CD4-positive, alpha-beta T cell treated with Interleukin-15 for 1 hour (primary cell): ENCODE data around the gene NR5A2.

ENCODE experiments used
- DNase-seq: peaks from one replicate; pipeline ENCODE4 v3.0.0-alpha.2; 2020

Gene NR5A2

DNA sequence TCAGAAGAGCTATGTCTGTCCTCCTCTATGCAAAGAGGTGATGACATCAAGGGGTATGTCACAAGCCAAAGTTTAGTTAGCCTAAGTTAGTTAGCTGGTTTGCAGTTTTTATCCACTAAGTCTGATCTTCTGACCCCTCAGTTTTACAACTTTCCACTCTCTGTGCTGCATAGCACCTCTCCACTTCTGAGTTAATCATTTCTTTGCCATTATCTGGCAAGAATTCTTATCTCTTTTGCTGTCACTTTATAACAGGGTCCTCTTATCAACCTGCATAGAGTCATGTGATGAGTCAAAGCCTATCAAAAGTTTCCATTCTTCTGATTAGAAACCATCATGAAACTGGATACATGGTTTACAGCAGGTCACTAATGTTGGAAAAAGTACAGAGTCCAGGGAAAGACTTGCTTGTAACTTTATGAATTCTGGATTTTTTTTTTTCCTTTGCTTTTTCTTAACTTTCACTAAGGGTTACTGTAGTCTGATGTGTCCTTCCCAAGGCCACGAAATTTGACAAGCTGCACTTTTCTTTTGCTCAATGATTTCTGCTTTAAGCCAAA is at the start of gene NR5A2:
NR5A2 (plus strand) TSS at position 447 of the 560 bp plus-strand sequence. CDS start 138 bp downstream, outside the sequence.
- DNase-seq: no peak

DNA sequence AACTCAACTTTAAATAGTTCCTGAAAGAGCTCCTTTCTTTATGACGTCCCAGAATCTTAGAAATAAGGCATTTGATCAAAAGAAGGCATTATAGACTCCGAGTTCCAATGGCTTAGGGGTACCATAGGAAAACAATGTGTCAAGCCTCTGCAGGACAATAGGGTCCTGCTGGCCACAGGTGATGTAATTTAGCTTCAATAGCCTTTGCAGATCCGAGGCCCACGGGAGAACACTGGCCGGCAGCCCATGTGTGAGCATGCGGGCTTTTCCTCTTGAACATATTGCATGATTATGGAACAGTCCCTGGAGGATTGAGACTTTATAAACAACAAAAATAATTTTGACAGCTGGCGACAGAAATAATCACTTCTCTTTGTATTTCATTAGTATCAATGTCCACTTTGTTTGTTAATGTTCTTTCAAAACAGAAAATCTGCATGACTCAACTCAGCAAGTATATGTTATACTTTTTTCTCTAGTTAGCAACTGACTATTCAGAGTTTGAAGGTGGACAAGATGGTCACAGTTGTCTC is 49.0 kb upstream of the NR5A2 start:
- no peak for DNase-seq

DNA sequence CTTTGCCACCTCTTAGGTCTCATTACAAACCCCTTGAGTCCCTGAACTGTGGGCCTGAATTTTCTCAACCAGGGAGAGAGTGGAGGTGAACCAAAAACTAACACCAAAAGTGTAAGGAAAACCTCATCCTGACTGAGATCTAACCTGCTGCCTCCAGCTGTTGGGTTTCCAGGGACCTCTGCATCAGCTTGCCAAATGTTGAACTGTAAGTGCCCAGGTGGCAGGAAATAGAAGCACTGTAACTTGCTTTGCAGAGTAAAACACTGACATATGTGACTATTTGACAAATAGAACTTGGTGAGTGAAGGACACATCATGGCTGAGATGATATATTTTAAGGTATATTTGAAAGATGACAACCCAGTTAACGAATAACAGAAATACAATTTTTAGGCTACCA is 48.4 kb upstream of the NR5A2 start:
- no peak for DNase-seq

DNA sequence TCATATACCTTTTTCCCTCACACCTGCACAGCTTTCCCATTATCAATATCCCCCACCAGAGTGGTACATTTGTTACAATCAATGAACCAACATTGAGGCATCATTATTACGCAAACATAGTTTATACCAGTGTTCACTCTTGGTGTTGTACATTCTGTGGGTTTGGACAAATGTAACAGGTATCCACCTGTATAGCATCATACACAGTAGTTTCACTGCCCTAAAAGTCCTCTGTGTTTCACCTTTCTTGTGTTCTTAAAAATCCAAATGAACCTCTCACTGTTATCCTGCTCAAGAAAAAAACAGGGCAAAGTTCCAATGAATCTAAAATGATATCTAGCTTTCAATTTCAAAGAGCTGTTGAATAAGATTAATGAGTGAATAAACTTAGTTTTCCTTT is 45.9 kb upstream of the NR5A2 start:
- no peak for DNase-seq

DNA sequence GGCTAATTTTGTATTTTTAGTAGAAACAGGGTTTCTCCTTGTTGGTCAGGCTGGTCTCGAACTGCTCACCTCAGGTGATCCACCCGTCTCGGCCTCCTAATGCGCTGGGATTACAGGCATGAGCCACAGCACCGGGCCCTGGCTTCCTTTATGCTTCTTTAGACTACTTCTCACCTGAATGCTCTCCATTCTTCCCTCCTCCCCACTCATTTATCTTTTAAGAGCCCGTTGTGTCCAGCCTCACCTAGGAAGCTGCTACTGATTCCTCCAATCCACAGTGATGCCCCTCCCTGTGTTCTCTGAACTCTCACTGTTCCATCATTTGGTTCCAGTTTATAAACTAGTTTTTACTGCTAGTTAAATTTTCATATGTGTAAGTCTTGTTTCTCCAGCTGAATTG is 44.9 kb upstream of the NR5A2 start:
- no peak for DNase-seq

DNA sequence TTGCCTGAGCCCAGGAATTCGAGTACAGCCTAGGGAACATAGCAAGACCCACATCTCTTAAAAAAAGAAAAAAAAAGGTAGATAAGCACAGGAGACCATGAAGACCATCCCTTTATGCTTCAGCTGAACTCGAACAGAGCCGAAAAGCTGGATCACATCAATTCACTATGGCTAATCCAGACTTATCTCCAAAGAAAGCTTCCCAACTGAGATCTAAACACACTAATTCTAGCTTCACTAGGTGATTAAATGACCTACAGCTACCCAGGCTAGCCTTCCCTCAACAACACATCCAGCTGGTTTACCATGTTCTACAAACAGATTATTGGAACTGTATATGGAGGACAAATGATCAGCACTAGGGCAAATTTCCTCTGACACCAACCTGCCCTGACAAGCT is 44.0 kb upstream of the NR5A2 start:
- no peak for DNase-seq

DNA sequence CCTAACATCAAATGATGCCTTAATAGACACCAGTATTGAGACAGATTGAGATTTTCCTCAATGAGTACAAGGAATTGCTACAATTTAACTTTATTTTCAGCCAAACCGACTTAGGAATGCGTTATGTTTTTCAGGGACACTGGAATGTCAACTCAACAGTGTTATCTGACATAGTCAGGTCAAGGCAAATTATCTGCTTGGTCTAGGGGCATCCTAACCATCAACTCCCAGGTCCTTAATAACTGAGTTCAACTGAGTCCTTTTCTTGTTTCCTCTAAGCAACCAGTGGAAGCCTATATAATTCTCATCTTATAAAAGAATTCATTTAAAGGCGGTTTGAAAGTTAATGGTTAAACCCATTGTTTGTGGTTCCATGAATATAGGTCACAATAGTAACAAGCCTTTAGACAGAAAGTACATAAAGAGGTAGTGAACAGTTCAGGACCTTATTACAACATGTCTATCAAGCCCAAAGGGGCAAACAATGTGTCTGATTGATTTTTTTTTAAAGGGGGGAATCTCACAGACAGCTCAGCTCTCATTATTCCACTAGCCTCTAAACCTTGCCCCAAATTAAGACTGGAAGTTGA is 32.3 kb upstream of the NR5A2 start:
- no peak for DNase-seq

DNA sequence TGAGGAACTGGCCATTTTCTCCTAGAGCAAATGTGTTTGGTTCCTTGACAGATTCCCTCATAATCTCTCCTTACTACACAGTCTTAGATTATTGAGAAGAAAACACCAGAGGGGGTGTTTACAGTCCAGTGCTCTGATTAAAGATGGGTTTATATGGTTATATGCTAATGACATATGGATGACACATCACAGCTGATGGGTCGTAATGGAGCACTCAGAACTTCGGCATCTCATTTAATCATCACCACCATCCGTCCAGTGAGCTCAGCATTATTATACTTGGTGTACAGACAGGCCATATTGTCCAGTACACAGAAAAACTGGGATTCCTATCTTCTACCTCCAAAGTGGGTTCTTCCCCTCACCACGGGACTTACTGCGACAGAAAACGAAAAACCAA is 22.3 kb upstream of the NR5A2 start:
- DNase-seq: no peak

DNA sequence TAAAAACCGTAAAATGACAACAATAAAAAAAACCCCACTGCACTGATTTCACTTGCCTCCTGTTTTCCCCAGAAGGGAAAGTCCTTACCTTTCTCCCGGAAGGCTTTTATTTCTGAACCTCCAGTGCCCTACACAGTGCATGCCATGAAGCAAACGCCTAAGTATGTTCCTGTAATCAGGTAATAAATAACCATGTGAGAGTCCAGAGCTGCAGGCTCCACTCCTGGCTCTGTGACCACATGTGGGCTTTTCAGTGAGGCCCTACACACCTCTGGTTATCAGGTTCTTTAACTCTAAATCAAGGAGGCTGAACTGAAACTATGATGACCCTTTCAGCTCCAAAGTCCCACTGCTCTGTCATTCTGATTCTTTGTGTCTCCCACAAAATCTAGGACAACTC is 20.8 kb upstream of the NR5A2 start:
- DNase-seq: no peak

DNA sequence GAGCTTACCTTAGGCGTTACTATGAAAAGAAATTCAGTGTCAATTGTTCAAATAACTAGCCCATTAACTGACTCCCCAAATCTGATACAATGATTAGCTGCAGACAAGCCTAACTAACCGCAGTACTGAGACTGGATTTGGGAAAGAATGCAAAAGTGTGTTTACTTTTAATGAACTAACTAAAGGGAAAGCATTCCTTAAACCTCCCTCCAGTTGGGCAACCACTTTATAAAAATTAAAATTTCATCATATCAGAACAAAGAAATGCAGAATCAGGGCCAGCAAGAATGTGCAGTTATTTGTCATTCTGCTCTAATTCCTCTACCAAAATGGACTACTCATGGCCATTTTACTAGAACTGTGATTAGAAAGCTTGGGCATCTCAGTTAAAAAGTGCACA is 11.7 kb upstream of the NR5A2 start:
- DNase-seq: no peak

DNA sequence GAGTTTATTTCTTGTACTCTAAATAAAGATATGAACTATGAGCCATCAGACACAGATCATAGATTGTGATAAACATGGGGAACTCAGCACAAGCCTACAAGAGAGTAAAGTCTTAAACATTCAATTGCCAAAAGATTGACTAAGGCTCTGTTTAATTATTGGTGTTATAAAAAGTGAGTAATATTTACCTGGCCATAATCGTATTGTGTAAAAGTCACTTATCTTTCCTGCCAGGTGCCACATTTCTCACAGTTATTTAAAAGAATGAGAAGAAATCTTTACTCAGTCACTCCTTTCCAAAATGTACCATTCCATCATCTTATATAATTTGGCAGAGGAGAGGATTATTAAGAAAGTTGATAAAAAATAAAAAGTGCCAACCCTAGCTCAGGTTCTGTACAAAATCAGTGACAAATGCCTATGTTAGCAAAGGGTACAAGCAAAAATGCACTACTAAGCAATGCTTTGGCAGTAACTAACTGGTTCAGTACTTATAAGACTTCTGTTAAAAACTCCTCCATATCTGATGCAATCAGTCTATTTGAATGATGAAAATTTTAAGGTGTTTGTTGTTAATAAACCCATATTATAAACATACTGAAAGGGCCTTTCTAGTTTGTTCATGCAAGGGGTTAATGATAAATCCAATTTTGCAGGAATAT is 5.8 kb upstream of the NR5A2 start:
- DNase-seq: no peak

DNA sequence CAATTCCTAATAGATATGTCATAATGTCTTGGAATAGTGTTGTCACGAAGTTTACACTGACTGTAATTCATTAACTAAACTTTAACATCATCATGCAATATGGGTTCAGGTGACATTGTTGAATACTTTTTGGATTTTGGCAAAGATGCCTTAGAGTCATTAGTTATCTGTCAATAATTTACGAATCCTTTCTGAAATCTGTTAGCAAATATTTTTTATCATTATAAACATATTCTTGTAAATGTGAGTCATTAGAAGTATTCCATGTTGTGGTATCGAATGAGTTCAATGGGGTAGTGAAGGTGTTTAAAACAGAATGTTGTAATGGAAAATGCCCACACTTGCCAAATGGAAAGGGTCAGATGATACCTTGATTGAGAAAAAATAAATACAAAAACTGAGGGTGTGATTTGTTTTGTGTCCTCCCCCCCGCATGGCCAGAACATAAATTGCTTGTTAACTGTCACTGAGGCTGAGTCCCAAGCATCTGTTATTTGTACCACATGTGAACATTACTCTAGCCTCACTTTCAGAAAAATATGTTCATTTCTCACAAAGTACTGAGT is 5.2 kb upstream of the NR5A2 start:
- no peak for DNase-seq

DNA sequence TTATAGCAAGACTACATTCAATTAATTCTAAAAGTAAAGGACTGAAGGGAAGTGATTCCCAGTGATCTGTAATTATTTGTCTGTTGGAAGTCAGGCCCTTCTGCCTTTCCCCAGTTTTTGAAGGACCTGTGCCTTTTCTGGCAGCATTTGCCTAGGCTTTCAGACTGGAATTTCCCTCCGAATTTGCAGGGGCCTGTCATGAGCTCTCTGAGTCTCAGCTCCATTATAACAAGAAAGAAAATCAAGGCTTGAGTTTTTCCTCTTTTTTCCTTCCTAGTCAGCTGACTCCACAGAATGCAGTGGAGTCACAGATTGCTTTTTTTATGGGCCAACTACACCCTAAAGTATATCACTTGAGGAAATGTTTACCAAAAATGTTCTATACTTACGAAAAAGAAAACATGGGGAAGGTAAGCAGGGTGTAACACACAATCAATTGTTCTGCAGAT is 1.1 kb downstream of the NR5A2 start:
- DNase-seq: no peak

DNA sequence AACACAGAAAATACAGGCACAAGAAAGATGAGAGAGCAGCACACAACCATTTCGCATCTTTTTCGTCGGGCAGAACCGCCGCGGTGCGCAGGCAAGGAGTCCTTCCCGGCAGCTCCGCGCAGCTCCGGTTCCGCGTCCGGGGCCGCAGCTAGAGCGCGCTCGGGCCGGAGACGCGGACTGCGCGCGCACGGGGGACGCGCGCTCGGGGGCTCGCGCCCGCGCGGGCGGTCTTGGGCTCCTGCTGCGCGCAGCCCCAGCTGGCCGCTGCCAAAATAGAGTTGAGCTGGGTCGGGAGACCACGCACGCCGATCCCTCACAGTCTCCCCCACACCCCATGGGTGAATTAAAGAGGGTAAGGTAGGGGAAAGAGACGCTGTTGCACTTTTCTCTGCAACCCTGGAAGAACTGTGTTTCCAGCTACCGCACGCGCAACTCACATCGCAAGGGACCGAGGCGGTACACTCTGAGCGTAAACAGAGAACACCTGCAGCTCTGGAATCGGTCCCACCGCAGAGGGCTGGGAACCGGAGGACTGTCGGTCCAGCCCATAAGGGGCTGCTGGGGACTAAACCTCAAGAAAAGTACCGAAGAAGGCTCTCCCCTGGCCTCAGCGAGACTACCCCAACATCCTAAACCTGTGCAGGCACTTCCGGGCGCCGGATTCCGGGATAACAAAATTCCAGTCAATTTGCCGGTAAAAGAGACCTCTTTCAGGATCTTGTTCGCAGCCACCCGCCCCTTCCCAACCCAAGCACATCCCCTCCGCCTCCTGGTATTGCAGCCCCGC is 1.7 kb downstream of the NR5A2 start:
- no peak for DNase-seq

DNA sequence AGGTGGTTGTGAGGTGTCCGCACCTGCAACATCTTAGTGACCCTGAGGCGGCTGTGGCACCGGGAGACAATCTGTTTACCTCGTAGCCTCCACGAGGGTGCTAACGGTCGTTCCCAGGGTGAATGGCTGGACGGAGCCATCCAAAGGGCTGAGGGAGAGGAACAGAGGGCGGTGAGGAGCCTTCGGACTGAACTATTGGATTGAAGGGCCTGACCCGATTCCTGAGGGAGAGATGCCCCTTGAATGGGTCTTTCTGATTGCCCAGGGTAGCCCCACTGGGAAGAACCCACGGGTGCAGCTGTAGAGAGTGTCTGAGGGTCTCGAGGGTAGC is 2.3 kb downstream of the NR5A2 start:
- no peak for DNase-seq

DNA sequence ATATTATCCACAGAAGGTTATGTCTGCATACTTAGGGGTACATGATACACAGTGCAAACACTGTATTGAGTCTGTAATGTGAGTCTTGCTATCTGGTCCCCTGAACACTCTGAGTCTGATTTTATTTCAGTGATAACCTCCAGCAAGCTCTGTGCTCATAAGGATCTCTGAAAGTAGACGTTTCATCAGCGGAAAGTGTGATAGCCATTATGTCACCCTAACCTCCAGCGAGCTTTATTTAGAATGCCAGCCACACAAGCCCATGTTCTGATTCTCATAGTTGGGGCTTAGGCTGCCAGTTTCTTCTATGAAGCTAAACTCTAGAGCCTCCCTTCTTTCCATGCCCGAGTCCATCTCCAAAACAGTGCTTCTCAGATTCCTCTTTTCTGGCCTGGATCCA is 3.3 kb downstream of the NR5A2 start:
- no peak for DNase-seq

DNA sequence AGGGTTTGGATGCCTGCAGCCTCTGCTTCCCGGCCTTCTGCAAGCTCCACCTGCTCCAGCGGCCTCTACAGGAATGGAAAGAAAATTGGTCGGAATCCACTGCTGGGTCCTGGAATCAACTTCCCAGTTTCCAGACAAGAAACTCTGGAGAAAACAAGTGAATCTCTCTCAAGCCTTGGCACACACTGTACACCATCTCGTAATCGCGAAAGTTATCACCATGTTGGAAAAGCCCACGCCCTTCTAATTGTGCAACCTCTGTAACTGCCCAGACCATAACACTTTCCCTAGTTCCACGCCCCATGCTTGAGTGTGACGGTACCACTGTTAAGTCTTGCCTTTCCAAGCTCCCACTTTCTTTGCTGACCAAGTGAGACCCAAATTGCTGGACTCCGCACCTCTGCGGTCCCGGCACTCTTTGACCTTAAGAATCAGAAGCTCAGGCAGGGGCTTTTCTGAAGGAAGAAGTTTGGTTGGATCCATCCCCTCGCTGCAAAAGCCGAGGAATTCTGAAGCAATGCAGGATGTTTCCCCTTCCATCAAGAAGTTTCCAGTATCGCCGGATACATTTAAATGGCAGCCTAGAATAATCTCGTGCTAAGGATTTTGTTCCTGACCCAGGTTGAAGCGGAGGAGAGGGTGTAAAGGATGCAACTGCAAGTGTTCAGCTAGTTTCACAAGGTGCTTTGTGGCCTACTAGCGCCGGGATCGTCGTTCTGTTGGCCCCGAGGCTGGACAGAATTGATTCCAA is 6.2 kb downstream of the NR5A2 start:
- DNase-seq: no peak

DNA sequence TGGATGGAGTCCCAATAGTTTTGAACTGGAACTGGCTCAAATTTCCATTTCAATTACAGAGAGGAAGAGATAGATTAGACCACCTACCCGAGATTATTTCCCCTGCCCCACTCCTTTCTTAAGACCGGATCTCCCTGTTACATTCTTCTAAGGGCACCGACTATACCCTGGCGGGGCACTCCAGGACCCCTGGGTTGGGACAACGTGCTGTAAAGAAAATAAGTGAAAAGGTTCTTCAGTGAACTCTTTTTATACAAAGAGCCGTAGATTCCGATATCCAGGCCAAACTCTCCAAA is 6.7 kb downstream of the NR5A2 start:
- no peak for DNase-seq

DNA sequence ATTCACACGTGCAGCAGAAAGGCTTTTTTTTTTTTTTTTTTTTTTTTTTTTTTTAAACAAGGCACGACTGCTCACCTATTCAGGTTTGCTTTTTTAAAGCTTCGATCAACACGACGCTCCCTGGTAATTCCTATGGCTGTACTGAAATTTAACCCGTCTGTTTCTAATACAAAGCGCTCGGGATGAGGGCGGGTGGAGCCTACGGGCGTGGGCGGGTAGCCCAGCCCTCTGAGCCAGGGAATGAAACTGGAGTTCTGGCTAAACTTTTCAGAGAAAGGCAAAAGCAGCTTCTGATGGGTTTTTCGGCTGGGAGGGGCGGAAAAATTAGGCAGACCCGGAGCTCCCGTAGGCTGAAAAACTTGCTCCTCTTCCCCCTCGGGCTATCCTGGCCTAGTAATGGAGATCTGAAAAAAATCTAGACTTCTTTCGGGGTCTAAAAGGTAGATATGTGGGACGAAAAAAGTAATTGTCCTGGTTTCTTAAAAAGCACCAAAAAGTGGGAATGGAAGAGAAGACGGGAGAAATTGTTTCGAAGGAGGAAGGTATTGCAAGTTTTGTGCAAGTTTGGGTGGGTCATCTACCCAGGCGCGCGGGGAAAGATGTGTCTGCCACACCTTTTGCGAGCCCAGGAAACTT is 7.4 kb downstream of the NR5A2 start:
- no peak for DNase-seq

DNA sequence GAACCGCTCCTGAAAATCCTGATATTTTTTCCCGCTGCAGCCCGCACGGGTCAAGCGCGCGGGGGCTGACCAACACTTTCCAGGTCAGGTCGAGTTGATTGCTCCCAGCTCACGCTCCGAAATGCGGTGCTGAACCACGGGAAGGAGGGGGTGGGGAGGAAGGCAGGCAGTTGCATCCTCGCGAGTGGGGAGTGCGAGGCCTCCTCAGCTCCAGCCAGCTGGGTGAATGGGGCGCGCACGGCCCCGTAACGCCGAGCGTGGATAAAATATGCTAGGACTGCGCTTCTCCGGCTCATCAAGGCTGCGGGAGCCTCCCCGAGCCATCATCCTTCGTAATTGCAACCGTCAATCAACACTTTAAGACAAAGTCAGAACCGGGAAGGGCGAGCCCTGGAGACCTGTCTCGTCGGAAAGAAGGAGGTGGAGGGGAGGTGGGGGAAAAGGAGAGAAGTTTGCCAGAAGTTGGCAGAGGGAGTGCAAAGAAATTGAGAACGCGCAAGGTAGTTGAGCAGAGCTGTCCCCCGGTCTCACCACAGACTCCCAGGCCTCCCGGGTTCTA is 8.0 kb downstream of the NR5A2 start:
- no peak for DNase-seq

DNA sequence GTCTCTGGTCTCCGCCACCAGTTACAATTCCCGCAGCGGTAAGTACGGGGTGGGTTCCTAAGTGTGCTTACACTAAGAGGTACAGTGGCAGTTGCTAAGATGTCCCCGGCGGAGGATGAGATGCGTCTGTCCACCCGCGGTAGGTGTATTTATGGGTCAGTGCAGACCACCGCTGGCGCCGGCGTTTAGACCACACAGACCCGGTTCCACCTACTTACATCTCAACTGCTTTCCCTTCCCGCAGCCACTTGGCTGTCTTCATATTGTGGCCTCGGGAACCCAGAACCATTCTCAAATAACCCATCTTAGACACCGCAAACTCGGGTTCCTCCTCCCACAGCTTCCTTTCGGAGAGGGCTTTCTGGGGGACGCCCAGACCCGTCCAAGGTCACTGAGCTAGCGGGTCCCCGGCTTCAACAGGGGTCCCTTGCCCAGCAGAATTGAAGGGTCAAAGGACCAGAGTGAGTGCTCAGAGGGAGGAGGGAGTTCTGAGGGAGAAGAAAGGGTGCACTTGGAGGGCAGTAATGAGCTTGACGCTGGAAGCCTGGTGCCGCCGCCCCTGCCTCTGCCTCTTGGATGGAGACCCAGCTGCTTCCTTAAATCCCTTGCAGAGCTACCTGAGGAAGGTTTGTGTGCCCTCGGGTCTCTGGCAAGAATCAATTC is 8.6 kb downstream of the NR5A2 start:
- no peak for DNase-seq
